ENCODE data around the gene SHC4.

GRCh38 chr15:48798319-48798718, 165.4 kb downstream of the SHC4 start:
- no peak for TF ChIP-seq POLR2AphosphoS5 (IDR thresholded peaks at IDR 0.05; ENCODE audit: low read depth, low read length)
- TF ChIP-seq RCOR1 (IDR thresholded peaks at IDR 0.05; ENCODE audit: low read length) = peak; percentile 44; the same call in 1 of the 2 replicates
- TF ChIP-seq, protein P1, sequence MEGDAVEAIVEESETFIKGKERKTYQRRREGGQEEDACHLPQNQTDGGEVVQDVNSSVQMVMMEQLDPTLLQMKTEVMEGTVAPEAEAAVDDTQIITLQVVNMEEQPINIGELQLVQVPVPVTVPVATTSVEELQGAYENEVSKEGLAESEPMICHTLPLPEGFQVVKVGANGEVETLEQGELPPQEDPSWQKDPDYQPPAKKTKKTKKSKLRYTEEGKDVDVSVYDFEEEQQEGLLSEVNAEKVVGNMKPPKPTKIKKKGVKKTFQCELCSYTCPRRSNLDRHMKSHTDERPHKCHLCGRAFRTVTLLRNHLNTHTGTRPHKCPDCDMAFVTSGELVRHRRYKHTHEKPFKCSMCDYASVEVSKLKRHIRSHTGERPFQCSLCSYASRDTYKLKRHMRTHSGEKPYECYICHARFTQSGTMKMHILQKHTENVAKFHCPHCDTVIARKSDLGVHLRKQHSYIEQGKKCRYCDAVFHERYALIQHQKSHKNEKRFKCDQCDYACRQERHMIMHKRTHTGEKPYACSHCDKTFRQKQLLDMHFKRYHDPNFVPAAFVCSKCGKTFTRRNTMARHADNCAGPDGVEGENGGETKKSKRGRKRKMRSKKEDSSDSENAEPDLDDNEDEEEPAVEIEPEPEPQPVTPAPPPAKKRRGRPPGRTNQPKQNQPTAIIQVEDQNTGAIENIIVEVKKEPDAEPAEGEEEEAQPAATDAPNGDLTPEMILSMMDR (IDR thresholded peaks at IDR 0.05) = no peak
- no peak for TF ChIP-seq EZH2phosphoT487 (IDR thresholded peaks at IDR 0.05; ENCODE audit: borderline replicate concordance, low read depth)
- TF ChIP-seq RAD21 (IDR thresholded peaks at IDR 0.05; ENCODE audit: low read length) = no peak
- TF ChIP-seq, protein P2, sequence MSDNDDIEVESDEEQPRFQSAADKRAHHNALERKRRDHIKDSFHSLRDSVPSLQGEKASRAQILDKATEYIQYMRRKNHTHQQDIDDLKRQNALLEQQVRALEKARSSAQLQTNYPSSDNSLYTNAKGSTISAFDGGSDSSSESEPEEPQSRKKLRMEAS (IDR thresholded peaks at IDR 0.05; ENCODE audit: low read depth) = no peak
- TF ChIP-seq SMC3 (IDR thresholded peaks at IDR 0.05; ENCODE audit: low read depth, low read length) = no peak
